GM18867 (cell line): ENCODE results near the gene GPBP1.

ENCODE experiments used
- ATAC-seq: cut with Tn5 transposase; IDR thresholded peaks from one replicate; pipeline ENCODE4 v1.9.1; 2021; ENCODE audit warnings: mild to moderate bottlenecking, moderate library complexity; ENCODE audit not compliant: unreplicated experiment

Gene GPBP1

GRCh38 chr5:57209316-57210040, 35.6 kb downstream of the GPBP1 start:
- ATAC-seq: no peak

GRCh38 chr5:57210633-57211032, 36.8 kb downstream of the GPBP1 start:
- no peak for ATAC-seq

- no peak for ATAC-seq
These were observed 37.2 kb downstream of the GPBP1 start for GRCh38 chr5:57211039-57211438.

- ATAC-seq: no peak
These were observed 41.9 kb downstream of the GPBP1 start for GRCh38 chr5:57215629-57216195.

- ATAC-seq: no peak
These were observed 42.9 kb downstream of the GPBP1 start for GRCh38 chr5:57216714-57217113.

- no peak for ATAC-seq
These were observed 45.5 kb downstream of the GPBP1 start for GRCh38 chr5:57219386-57219785.

GRCh38 chr5:57221049-57221568, 47.2 kb downstream of the GPBP1 start:
- peak; percentile 49 for ATAC-seq

- ATAC-seq: no peak
These were observed 51.7 kb downstream of the GPBP1 start for GRCh38 chr5:57225553-57225952.

- ATAC-seq: no peak
These were observed 55.5 kb downstream of the GPBP1 start for GRCh38 chr5:57229313-57229712.

GRCh38 chr5:57231607-57232006, 57.7 kb downstream of the GPBP1 start:
- no peak for ATAC-seq

- no peak for ATAC-seq
These were observed 58.6 kb downstream of the GPBP1 start for GRCh38 chr5:57232293-57233033.

GRCh38 chr5:57243286-57244137, 69.7 kb downstream of the GPBP1 start:
- peak; percentile 70 for ATAC-seq

- ATAC-seq: no peak
These were observed 70.5 kb downstream of the GPBP1 start for GRCh38 chr5:57244331-57244730.

- ATAC-seq: no peak
These were observed 72.6 kb downstream of the GPBP1 start for GRCh38 chr5:57246426-57246825.

GRCh38 chr5:57247765-57248164, 73.9 kb downstream of the GPBP1 start:
- no peak for ATAC-seq

- no peak for ATAC-seq
These were observed 75.5 kb downstream of the GPBP1 start for GRCh38 chr5:57249265-57249874.

GRCh38 chr5:57258052-57258451, 84.2 kb downstream of the GPBP1 start:
- no peak for ATAC-seq

- ATAC-seq: no peak
These were observed 85.1 kb downstream of the GPBP1 start for GRCh38 chr5:57258943-57259342.

- no peak for ATAC-seq
These were observed 85.8 kb downstream of the GPBP1 start for GRCh38 chr5:57259704-57260103.

- no peak for ATAC-seq
These were observed 88.7 kb downstream of the GPBP1 start for GRCh38 chr5:57262541-57262940.
